Right cardiac atrium (tissue), 5 donors: Measurements from ENCODE around the gene TRAPPC12. TPM values are rescaled to one million over a fixed set of nuclear protein-coding genes. Genes with fewer than 3 reads are reported as not detected.

ENCODE experiments used
- ATAC-seq, 2 donors: fragments of 200-7000 bp; cut with Tn5 transposase; one replicate each; pipeline versions ENCODE4 v1.8.0 to v1.9.1; 2020; ENCODE audit warnings: moderate library complexity in 2 of 2, mild to moderate bottlenecking in 1 of 2
- DNase-seq, 3 donors: peaks; one replicate each; pipeline ENCODE4 v3.0.0-alpha.2; 2020
- H3K27ac ChIP-seq: one replicate; pipeline ENCODE4 v1.5.1; 2013; ENCODE audit warnings: mild to moderate bottlenecking, low read length, control low read depth, moderate library complexity
- H3K27me3 ChIP-seq: one replicate; pipeline ENCODE4 v1.6.1; 2013; ENCODE audit not compliant: control insufficient read depth, insufficient read depth
- H3K4me1 ChIP-seq: one replicate; pipeline ENCODE4 v1.6.1; 2013; ENCODE audit warnings: low read length; ENCODE audit not compliant: control insufficient read depth, insufficient read depth
- H3K4me3 ChIP-seq: one replicate; pipeline ENCODE4 v1.5.1; 2013; ENCODE audit warnings: low read length, control low read depth
- H3K9me3 ChIP-seq: one replicate; pipeline ENCODE4 v1.6.1; 2013; ENCODE audit warnings: low read length; ENCODE audit not compliant: control insufficient read depth
- WGBS: extraction: QIAGEN DNeasy Blood & Tissue Kit; methylation state at CpG from one replicate; pipeline ENCODE4 v1.1.7; 2013; 5-methylcytosine and 5-hydroxymethylcytosine counted together
- intact Hi-C, 4 donors: fragments of 100-400 bp; cut with DNase I; formaldehyde crosslinking; loops; one replicate each; pipeline versions ENCODE4 v1.11.0 to v1.14.0; 2022 to 2023
- polyA plus RNA-seq: library from polyadenylated mRNA; stranded (reverse); fragments of 200-250 nt; gene quantifications from one replicate; pipeline ENCODE4 v1.2.3, GENCODE V29; 2013
- total RNA-seq, 4 donors: library from RNA; stranded (reverse); fragmentation: NEBNext Ultra II Directional; extraction: Animal tissue kit (Norgen Biotek cat#: 25700); gene quantifications; one replicate each; pipeline ENCODE4 v1.2.1, GENCODE V29; 2021
- donor health status: healthy with polysubstance abuse.
- donor health status: DM: no; HTN: yes; CAD: no.
- donor health status: DM: no; HTN: no; CAD: no.
- donor health status: DM: no; HTN: yes; CAD: no; lungs with severe emphysema.
- donor health status: DM: yes; HTN: yes; CAD: no.

The TRAPPC12 gene
- total and polyA plus RNA-seq, 5 donors: 93.4 to 137 (median 128) TPM

DNA sequence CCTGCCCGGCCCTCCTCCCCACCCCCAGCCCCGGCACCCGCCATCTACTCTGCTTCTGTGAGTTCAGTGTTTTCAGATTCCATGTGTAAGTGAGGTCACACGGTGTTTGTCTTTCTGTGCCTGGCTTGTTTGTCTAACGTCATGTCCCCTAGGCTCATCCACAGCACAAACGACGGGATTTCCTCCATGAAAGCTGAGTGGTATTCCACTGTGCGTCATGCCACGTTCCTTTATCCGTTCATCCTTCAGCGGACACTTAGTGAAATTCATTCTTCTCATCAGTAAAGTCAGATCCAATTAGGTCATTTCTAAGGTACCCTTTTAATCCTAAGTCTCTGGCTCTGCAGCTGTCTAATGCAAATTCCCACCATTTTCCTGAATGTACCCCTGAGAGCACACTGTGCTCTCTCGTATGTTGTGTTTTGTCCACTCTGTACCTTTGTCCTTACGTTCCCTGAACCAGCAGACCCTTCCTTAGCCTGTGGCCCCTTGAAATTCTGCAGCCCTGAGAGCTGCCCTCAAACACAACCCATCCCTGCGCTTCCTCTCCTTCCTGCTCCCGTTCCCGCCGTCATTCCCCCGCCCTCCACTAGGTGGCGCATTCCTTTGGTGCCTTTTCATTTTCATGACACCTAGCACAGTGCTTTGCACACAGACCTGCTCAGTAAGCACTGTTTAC, 44.1 kb downstream of the TRAPPC12 start:
- no peaks in the 10 kb centered on the region for H3K27me3 ChIP-seq
- WGBS: 65% methylated on average over 19 of the region's 19 CpGs
- H3K27ac ChIP-seq: no peak overlapping the region
- H3K4me3 ChIP-seq: no peak overlapping the region
- peak in 1 of 2 donors; percentile 62 for ATAC-seq
- intact Hi-C loops: loop anchor here in 1 of 4 donors (10.0 kb wide), 1 partner anchor 231 kb away; the partner anchor contains the start of gene ALLC
- DNase-seq: peak; percentile 57 to 87 (median 85)
- H3K4me1 ChIP-seq: peaks cover 1% of the 10 kb centered on the region
- no peaks in the 10 kb centered on the region for H3K9me3 ChIP-seq

DNA sequence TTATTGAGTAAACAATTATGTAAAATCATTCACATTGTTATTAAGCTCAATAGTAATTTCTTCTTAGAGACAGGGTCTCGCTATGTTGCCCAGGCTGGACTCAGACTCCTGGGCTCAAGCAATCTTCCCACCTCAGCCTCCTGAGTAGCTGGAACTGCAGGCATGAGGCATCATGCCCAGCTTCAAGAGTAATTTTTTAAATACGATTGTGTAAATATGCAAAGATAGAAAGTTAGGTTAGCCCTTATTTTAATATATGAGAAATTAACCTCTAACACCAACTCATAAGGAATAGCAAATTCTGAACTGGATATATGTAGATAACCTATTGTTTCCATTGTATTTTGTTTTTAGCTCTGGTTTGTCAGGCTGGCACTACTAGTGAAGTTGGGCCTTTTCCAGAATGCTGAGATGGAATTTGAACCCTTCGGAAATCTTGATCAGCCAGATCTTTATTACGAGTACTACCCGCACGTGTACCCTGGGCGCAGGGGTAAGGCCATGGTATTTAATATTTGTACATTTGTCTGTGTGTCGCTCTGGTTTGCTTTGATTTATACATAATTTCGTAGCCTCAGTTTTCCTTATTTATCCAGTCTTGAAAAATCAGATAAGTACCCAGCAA, 44.8 kb downstream of the TRAPPC12 start:
- DNase-seq: no peak
- H3K27ac ChIP-seq: no peak overlapping the region
- ATAC-seq: no peak
- H3K27me3 ChIP-seq: no peaks in the 10 kb centered on the region
- WGBS: 93% methylated on average over 9 of the region's 9 CpGs
- peaks cover 5% of the 10 kb centered on the region for H3K4me1 ChIP-seq
- intact Hi-C loops: loop anchor here in 1 of 4 donors (10.0 kb wide), 1 partner anchor 231 kb away; the partner anchor contains the start of gene ALLC
- no peaks in the 10 kb centered on the region for H3K9me3 ChIP-seq
- no peak overlapping the region for H3K4me3 ChIP-seq

DNA sequence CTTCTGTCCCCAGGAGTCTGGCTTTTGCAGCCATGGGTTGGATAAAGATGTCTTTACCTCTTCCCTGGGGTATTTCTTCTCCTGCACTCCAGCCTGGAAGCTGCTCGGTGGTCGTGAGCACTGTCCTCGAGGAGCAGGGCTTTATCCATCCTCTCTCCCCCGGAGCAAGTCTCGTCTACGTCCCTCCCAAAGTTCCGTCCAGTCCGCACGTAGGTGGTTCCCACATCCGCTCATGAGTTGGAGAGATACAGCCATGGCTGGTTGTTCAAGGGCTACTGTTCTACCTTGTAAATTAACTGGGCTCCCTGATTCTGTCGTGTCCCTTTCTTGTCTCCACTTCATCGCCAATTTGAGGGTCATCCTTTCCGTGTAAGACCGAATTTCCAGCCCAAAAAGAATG, 47.1 kb downstream of the TRAPPC12 start:
- DNase-seq: no peak
- WGBS: 96% methylated on average over 14 of the region's 14 CpGs
- Histone ChIP-seq H3K27ac (no peak overlapping the region), H3K27me3 (no peaks in the 10 kb centered on the region), H3K9me3 (no peaks in the 10 kb centered on the region), H3K4me1 (peaks cover 5% of the 10 kb centered on the region), H3K4me3 (no peak overlapping the region)
- no peak for ATAC-seq
- intact Hi-C loops: loop anchor here in 2 of 4 donors (5.0 to 10.0 kb wide), 2 partner anchors 36 to 228 kb away; partner anchors contain the start of gene ALLC (in 1 of the 2)

DNA sequence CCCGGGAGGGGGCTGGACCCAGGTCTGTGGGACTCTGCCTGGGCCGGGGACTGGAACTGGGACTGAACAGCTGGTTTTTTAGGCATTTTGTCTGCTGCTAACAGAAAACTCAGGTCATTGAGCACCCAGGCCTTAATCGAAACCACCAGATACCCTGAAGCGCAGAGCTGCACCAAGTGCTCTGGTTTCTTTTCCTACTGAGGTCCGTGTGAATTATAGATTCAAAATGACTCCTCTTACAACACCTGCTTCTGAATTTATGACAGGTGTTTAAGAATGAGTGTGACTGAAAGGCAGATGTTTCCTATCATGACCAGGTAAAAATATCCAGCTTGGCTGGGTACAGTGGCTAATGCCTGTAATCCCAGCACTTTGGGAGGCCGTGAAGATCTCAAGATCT, 47.8 kb downstream of the TRAPPC12 start:
- Histone ChIP-seq H3K4me1 (peaks cover 5% of the 10 kb centered on the region), H3K9me3 (no peaks in the 10 kb centered on the region), H3K27me3 (no peaks in the 10 kb centered on the region), H3K4me3 (no peak overlapping the region), H3K27ac (no peak overlapping the region)
- intact Hi-C loops: loop anchor here in 2 of 4 donors (5.0 to 10.0 kb wide), 2 partner anchors 35 to 228 kb away; partner anchors contain the start of gene ALLC (in 1 of the 2)
- DNase-seq (no peak), ATAC-seq (no peak)
- 91% methylated on average over 6 of the region's 6 CpGs for WGBS

DNA sequence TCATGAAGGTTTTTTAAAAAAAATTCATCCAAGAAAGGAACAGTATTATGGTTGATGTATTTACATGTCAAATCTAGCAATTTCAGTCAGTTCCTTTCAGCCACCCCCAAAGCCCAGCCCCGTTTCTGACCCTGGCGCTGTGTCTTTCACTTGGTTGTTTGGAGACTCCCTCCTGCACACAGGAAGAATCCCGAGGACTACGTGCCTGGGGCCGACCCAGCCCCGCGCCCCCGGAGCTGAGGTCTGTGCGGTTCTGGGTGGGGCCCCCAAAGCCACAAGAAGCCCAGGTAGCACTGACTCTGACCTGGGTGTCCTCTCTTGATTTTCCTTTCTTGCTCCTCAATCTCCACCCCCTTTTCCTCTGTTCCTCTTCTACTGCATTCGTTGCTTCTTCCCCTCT, 49.1 kb downstream of the TRAPPC12 start:
- no peak overlapping the region for H3K27ac ChIP-seq
- 82% methylated on average over 10 of the region's 10 CpGs for WGBS

DNA sequence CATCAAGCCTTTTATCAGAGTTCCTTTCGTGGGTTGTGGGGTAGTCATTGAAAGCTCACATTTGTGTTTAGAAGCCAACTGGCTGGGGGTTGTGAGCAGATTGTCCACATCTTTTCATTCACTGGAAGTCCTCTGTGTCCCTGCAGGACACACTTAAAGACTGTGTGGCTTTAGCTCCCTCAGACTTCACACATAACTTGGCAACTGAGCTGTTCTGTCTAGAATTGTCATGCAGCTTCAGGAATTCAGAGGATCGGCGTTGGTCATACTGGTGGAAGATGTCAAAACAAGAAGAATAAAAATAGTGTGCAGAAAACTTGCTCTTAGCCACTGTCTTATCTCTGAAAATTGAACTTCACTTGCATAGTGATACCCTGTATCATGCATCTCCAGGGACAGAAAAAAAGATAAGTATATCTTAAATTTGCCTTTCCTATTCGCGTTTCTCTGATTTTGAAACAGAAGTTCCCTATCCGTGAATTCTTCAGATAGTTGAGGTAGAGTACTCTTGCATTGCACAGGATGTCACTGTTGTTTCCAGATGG, 49.6 kb downstream of the TRAPPC12 start:
- intact Hi-C loops: loop anchor here in 2 of 4 donors (5.0 to 10.0 kb wide), 2 partner anchors 33 to 226 kb away; partner anchors contain the start of gene ALLC (in 1 of the 2)
- 33% methylated on average over 6 of the region's 6 CpGs for WGBS
- Histone ChIP-seq H3K27ac (no peak overlapping the region), H3K4me3 (no peak overlapping the region), H3K27me3 (no peaks in the 10 kb centered on the region), H3K9me3 (no peaks in the 10 kb centered on the region), H3K4me1 (peaks cover 5% of the 10 kb centered on the region)
- peak; percentile 52 to 65 for ATAC-seq
- no peak for DNase-seq

More for the DNA sequence above, 49.1 kb downstream of the TRAPPC12 start:
- Histone ChIP-seq H3K9me3 (no peaks in the 10 kb centered on the region), H3K4me1 (peaks cover 5% of the 10 kb centered on the region), H3K27me3 (no peaks in the 10 kb centered on the region), H3K4me3 (no peak overlapping the region)
- DNase-seq (no peak), ATAC-seq (no peak)
- intact Hi-C loops: loop anchor here in 2 of 4 donors (5.0 to 10.0 kb wide), 2 partner anchors 34 to 226 kb away; partner anchors contain the start of gene ALLC (in 1 of the 2)

DNA sequence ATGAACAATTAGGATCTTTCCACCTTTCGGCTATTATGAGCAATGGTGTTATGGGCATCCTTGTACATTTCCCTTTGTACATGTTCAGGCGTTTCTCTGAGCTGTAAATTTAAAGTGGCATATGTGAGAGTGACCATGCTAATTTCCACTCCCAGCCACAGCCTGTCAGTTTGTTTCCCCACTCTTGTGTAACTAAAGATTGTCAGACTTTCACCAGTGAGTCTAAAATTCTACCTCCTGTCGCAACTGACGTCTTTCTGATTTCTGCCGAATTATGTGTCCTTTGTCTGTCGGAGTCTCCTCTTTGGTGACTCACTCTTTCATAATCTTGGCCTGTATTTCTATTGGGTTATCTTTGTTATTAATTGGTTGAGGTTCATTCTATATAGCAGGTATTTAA, 50.7 kb downstream of the TRAPPC12 start:
- no peak for DNase-seq
- intact Hi-C loops: no loop called here
- Histone ChIP-seq H3K4me3 (no peak overlapping the region), H3K9me3 (no peaks in the 10 kb centered on the region), H3K4me1 (peaks cover 5% of the 10 kb centered on the region), H3K27me3 (no peaks in the 10 kb centered on the region), H3K27ac (no peak overlapping the region)
- no peak for ATAC-seq
- 88% methylated on average over 6 of the region's 6 CpGs for WGBS

DNA sequence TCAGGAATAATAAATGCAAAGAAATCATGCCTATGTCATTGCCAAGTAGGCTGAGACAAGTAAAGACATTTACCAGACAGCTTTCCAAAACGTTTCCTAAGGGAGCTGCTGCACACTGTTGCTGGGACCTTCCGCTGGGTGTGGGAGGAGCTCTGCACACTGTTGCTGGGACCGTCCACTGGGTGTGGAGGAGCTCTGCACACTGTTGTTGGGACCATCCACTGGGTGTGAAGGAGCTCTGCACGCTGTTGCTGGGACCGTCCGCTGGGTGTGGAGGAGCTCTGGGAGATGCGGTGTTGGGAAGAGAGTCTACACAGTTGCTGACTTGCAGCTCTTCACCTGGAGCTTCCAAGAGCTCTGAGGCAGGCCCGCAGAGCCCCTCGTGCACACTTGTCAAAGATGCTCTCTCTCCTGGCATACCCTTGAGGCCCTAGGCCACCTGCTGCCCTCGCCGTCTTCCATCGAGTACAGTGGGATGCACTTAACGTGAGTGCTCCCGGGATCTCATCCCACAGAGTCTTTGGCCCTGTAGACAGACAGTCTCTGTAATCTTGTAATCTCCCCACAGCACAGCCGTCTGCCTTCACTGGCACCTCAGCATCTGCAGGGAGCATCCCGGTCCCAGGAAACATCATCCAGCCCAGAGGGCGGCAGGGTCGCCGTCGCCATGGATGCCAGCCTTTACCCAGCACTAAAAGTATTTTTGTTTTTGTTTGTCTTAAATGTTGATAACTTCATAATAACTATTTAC, 51.4 kb downstream of the TRAPPC12 start:
- ATAC-seq (peak in 1 of 2 donors; percentile 26), DNase-seq (peak in 1 of 3 donors; percentile 39)
- Histone ChIP-seq H3K4me1 (peaks cover 5% of the 10 kb centered on the region), H3K9me3 (no peaks in the 10 kb centered on the region), H3K27me3 (no peaks in the 10 kb centered on the region), H3K27ac (no peak overlapping the region), H3K4me3 (no peak overlapping the region)
- intact Hi-C loops: no loop called here
- 86% methylated on average over 20 of the region's 20 CpGs for WGBS

DNA sequence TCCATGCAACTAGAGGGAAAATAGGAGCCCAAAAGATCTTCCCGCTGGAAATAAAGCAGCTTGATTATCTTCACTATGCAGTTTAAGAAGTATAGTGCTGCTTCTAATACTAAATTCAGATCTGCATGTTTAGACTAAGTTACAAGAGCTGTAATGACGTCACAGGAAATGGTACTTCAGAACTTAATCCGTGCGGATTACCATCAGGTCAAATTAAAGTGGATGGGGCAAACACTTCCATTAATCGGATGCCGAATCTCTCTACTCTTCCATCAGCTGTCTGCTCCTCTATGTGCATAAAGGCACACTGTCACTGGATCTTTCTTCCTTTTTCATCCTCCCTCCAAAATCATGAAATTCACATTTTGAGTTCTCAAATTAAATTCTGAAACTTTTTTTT, 52.6 kb downstream of the TRAPPC12 start:
- no peaks in the 10 kb centered on the region for H3K27me3 ChIP-seq
- H3K27ac ChIP-seq: no peak overlapping the region
- no peak for ATAC-seq
- WGBS: 87% methylated on average over 6 of the region's 6 CpGs
- DNase-seq: no peak
- peaks cover 5% of the 10 kb centered on the region for H3K4me1 ChIP-seq
- H3K9me3 ChIP-seq: no peaks in the 10 kb centered on the region
- intact Hi-C loops: no loop called here
- H3K4me3 ChIP-seq: no peak overlapping the region

DNA sequence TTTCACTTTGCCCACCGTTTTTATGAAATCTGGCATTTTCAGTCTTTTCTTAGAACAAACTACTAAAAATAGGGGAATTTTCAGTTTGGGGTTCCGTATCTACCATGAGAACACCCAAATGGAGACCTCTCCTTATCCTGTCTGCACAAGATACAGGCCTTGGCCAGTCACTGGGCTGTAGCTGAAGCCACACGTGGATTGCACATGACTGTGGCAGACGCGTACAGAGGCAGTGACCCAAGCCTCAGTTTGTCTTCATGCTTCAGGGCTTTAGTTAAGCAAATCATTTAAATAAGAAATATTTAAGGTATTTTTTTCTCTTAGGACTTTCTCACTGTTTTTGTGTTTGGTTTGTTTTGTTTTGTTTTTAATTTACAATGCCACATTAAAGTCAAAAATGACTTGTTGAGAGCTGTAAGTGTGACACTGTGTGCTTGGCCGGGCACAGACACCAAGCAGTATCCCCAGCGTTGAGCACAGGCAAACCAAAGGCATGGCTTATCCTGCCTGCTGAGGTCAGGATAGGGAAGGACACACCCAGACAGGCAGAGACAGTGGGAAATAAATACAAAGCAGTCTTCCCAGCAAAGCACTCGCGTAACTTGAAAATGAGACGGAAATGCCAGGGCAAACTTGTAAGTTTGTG, 53.3 kb downstream of the TRAPPC12 start:
- H3K27ac ChIP-seq: peak overlapping the region; percentile 26
- DNase-seq (no peak), ATAC-seq (peak; percentile 83 to 84)
- peaks cover 5% of the 10 kb centered on the region for H3K4me1 ChIP-seq
- no peaks in the 10 kb centered on the region for H3K27me3 ChIP-seq
- no peak overlapping the region for H3K4me3 ChIP-seq
- 66% methylated on average over 10 of the region's 10 CpGs for WGBS
- intact Hi-C loops: no loop called here
- H3K9me3 ChIP-seq: no peaks in the 10 kb centered on the region
